Stimulated activated CD4-positive, alpha-beta T cell treated with anti-CD3 and anti-CD28 coated beads, Interleukin-2, amount 100 ng/mL, for 4 hours (primary cell): Measurements from ENCODE around the gene LCTL.
"Not testable (repeated sequence)": the region's sequence is repeated elsewhere in the genome, so short reads cannot be mapped to it uniquely, and the experiment has no call there.

Experiments
- DNase-seq: peaks from one replicate; pipeline ENCODE4 v3.0.0-alpha.2; 2020; ENCODE audit warnings: low read depth

The LCTL gene

DNA sequence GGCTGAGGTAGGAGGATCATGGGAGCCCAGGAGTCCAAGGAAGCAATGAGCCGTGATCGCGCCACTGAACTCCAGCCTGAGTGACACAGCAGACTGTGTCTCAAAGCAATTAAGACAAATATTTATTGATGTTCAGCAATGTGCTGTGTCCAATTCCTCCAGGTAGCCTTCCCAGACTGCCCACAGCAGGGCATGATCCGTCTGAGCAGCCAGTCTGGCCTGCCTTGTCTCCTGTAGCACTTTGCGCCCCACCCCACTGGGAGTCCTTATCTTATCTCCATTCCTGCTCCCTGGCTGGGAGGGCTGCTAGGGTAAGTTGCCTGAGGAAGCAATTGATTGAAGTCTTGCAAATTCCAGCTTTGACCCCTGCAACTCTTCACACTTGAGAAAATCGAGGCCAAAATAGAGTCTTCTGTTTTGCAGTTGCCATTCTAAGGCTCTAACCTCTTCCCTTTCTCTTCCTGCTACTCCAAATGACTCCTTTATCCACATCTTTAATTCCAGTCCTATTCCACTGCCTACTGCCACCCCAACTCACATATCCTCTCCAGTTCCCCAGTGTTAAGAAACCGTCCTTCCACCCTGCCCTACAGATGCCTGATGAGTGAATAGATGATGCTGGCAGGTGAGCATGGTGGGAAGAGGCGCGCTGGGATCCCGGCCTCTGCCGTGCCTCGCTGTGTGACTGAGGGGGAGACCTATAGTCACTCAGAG, 26.9 kb upstream of the LCTL start:
- no peak for DNase-seq

DNA sequence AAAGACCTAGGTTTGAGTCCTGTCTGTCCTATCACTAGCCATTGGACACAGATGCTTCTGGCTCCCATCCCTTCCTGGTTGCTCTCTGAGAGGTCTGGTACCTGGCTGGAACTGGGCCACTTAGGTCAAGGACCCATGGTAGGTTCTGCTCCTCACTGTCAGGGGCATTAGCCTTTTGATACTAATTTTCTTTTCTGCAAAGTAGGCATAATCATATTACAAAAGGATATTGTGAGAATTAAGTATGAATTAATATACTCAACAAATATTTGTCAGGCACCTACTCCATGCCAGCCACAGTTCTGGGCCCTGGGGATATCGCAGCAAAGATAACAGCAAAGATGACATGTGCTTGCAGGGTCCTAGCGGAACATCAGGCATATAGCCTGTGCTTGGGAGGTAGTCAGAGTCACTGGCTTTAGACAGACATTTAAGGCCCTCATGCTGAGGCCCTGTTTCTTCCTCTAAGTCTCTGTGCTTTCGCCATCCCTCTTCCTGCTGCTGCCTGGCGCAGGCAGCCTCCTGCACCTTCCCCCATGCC, 25.6 kb upstream of the LCTL start:
- no peak for DNase-seq

DNA sequence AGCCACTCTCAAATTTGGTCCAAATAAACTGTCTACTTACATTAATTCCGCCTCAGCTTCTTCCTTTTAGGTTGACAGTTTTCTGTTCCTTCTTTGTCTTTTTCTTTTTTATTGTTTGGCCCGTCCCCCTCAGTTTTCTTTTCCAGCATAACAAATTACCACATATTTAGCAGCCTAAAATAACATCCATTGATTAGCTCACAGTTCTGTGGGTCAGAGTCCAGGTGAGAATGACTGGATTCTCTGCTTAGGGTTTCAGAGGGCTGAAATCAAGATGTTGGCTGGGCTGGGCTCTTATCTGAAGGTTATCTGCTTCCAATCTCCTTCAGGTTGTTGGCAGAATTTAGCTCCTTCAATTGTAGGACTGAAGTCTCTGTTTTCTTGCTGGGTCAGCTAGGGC, 24.6 kb upstream of the LCTL start:
- DNase-seq, result no peak

DNA sequence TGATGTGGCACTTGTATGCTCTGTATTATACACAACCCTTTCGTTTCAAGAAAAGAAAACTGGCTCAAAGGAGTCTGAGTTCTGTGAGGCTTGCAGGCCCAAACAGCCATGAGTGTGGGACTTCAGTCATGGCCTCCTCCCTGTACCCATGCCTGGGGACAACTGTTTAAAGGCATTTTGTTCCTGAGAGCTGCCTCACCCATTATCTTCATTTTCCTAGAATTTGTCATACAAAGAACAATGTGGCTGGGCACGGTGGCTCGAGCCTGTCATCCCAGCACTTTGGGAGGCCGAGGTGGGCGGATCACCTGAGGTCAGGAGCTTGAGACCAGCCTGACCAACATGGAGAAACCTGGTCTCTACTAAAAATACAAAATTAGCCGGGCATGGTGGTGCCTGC, 23.6 kb upstream of the LCTL start:
- not testable (repeated sequence) for DNase-seq

GRCh38 chr15:66588971-66589370, 23.2 kb upstream of the LCTL start:
- DNase-seq, result no peak

DNA sequence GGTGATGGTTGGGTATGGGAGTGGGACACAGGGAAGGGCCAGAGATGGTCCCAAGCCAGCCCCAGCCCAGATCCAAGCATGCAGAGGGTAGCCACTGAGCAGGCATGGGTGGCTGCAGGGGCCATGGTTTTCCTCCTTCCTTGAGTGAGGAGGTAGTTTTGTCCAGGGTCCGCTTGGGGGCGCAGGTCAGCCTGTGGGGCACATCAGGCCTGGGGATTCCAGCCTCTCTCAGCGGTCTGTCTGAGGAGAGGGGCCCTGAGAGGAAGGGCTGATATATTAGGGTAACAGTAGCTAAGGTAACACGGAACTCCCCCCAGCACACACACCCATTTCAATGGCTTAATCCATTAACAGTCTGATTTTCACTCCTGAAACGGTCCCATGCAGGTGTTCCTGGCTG, 22.7 kb upstream of the LCTL start:
- no peak for DNase-seq

- no peak for DNase-seq
Measured at GRCh38 chr15:66587749-66588148, 22.0 kb upstream of the LCTL start.

DNA sequence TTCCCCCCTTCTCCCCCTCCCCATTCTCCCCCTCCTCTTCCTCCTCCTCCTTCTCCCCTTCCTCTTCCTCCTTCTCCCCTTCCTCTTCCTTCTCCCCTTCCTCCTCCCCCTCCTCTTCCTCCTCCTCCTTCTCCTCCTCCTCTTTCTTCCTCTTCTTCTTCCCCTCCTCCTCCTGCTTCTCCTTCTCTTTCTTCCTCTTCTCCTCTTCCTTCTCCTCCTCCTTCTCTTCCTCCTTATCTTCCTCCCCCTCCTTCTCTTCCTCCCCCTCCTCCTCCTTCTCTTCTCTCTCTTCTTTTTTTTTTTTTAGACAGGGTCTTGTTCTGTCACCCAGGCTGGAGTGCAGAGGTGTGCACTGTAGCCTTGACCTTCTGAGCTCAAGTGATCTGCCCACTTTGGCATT, 21.2 kb upstream of the LCTL start:
- DNase-seq, result no peak

GRCh38 chr15:66586155-66586976, 20.6 kb upstream of the LCTL start:
- no peak for DNase-seq

- DNase-seq, result no peak
Measured at GRCh38 chr15:66581972-66582537, 16.3 kb upstream of the LCTL start.

- no peak for DNase-seq
Measured at GRCh38 chr15:66580643-66581042, 14.8 kb upstream of the LCTL start.

DNA sequence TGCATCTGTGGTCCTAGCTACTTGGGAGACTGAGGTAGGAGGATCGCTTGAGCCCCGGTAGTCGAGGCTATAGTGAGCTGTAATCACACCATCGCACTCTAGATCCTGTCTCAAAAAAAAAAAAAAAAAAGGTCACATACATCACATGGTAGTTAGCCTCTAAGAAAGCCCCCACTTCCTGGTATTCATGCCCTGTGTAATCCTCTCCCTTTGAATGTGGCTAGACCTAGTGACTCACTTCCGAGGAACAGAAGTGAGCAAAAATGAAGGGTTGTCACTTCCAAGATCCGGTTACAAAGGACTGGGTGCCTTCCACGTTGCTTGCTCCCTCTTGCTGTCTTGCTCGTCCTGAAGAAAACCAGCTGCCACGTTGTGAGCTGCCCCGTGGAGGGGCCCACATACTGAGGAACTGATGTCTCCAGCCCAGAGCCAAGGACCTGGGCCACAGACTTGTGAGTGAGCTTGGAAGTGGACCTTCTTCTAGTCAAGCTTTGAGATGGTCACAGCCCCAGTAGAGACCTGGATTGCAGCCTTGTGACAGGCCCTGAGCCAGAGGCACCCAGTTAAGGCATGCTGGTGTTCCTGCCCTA, 12.6 kb upstream of the LCTL start:
- DNase-seq, result no peak

DNA sequence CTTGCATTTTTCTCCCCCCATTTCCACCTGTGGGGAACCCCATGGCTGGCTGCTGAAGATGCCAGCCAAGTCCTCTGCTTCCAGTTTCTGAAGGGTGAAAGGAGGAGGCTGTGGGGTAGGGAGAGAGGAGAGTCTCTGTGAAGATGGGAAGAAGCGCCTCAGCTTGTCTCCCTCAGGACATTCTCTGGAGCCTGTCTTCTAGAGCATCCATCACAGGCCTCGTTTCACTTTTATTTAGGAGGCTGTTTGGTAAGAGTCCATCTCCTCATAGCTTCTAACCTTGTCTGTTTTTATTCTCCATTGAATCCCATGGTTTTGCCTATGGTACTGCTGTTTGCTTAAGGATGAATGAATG, 8.8 kb upstream of the LCTL start:
- no peak for DNase-seq

DNA sequence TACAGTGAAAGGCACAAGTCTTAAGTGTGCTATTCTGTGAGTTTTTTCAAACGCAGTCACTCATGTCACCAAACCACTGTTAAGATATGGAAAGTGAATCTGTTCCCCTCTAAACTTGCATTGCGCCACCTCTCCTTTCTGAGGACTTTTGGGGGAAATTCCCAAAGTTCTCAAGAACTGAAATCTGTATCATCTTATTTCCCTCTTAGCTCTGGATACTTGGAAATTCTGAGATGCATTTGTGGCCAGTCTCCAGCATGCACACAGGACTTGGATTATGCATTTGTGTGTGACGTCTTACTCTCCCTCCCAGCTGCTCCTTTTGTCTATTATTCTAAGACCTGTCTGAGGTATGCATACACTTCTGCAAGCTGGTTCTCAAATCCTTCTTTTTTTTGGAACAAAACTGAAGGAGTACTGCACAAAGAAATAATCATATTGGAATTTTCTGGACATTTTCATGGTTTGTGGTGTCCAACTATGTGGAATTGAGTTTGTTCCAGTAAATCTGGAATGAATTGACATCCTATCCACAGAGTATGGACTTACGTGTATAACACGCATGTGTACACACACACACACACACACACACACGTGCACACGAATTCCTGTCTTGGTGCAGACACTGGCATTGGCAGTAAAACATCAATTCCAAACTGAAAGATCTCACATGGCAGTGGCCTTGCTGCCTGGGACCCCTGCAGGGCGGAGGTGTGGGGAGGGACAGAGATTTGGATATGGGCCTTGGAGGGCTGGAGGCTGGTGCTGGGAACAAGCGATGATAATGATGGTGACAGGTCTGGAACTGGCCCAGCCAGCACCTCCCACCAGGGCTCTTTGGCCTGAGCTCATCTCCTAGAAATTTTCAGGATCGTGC, 8.2 kb upstream of the LCTL start:
- no peak for DNase-seq

GRCh38 chr15:66573348-66573718, 7.5 kb upstream of the LCTL start:
- no peak for DNase-seq

- no peak for DNase-seq
Measured at GRCh38 chr15:66572146-66572545, 6.3 kb upstream of the LCTL start.

DNA sequence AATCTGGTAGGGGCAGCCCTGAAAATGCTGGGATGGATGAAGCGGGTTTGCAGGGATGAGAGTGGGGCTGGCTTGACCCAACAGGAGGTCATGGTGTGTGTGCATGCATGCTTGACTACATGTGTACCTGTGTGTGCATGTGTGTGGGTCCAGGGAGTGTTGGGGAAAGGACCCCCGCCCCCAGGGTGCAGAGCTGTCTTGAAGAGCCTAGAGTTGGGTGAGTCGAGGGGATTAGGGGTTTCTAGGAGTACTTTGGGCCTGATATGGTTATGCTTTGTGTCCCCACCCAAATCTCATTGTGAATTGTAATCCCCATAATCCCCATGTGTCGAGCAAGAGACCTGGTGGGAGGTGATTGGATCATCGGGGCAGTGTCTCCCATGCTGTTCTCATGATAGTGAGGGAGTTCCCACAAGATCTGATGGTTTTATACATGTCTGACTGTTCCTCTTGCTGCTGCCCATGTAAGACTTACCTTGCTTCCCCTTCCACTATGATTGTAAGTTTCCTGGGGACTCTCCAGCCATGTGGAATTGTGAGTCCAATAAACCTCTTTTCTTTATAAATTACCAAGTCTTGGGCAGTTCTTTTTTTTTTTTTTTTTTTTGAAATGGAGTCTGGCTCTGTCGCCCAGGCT, 5.2 kb upstream of the LCTL start:
- DNase-seq, result no peak

- DNase-seq, result no peak
Measured at GRCh38 chr15:66570327-66570726, 4.5 kb upstream of the LCTL start.

GRCh38 chr15:66569461-66570137, 3.8 kb upstream of the LCTL start:
- no peak for DNase-seq

DNA sequence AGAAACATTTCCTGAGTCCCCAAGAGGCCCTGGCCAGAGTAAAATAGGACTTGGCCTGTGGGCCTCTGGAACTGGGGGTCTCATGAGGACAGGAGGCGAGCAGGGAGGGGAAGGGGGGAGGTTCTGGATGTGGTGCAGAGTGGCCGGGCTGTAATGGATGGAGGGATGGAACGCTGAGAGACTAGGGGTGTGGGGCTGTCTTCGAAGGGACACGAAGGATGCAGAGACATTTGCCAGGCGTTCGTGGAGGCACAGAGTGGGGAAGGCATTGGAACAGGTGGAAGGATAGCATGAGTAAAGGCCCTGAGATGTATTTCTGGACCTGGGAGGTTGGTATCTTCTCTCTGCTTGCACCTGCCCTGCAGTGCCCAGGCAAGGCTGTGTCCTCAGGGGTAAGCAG, 2.1 kb upstream of the LCTL start:
- DNase-seq, result no peak
